C4-2B (cell line): ENCODE results near the gene RBL2.

Experiments
- CTCF ChIP-seq: fragments of 450-650 bp; conservative IDR thresholded peaks from 2 replicates; pipeline ENCODE4 v1.5.1; 2017; ENCODE audit warnings: mild to moderate bottlenecking
- ZFX ChIP-seq: fragments of 450-650 bp; IDR thresholded peaks from 2 replicates; pipeline ENCODE4 v1.6.1; 2017

- TF ChIP-seq CTCF (no peak), ZFX (no peak)
Observed at GRCh38 chr16:53486230-53486629, 52.0 kb downstream of the RBL2 start.
